DMS 273 (cell line): ENCODE results near the gene HOXD9.

Source experiments
- DNase-seq: peaks from one replicate; lab custom pipeline; 2025; ENCODE audit not compliant: unreplicated experiment; lab: John Stamatoyannopoulos, UW

The HOXD9 gene

GRCh38 chr2:176137252-176137580, 14.7 kb downstream of the HOXD9 start:
- DNase-seq, result no peak

- DNase-seq, result no peak
Observed at GRCh38 chr2:176137906-176138305, 15.4 kb downstream of the HOXD9 start.

GRCh38 chr2:176138526-176138922, 16.0 kb downstream of the HOXD9 start:
- no peak for DNase-seq

- no peak for DNase-seq
Observed at GRCh38 chr2:176138923-176139660, 16.6 kb downstream of the HOXD9 start.

- no peak for DNase-seq
Observed at GRCh38 chr2:176139661-176140512, 17.4 kb downstream of the HOXD9 start.

GRCh38 chr2:176140513-176141317, 18.2 kb downstream of the HOXD9 start:
- DNase-seq, result peak; percentile 95

GRCh38 chr2:176142281-176142680, 19.8 kb downstream of the HOXD9 start:
- DNase-seq, result no peak

- no peak for DNase-seq
Observed at GRCh38 chr2:176145085-176145969, 22.8 kb downstream of the HOXD9 start.

GRCh38 chr2:176146101-176146500, 23.6 kb downstream of the HOXD9 start:
- DNase-seq, result no peak

GRCh38 chr2:176146645-176147044, 24.1 kb downstream of the HOXD9 start:
- no peak for DNase-seq

- no peak for DNase-seq
Observed at GRCh38 chr2:176147210-176147799, 24.8 kb downstream of the HOXD9 start.

GRCh38 chr2:176147800-176148496, 25.4 kb downstream of the HOXD9 start:
- no peak for DNase-seq

- DNase-seq, result no peak
Observed at GRCh38 chr2:176148751-176149421, 26.4 kb downstream of the HOXD9 start.

GRCh38 chr2:176149481-176149938, 27.0 kb downstream of the HOXD9 start:
- no peak for DNase-seq

- no peak for DNase-seq
Observed at GRCh38 chr2:176149939-176150583, 27.5 kb downstream of the HOXD9 start.

- no peak for DNase-seq
Observed at GRCh38 chr2:176150584-176151441, 28.3 kb downstream of the HOXD9 start.

GRCh38 chr2:176151442-176152287, 29.1 kb downstream of the HOXD9 start, which contains the start of gene HOXD4:
TSS of gene HOXD4 (plus strand) at chr2:176151550. CDS start at chr2:176151634, 84 bp downstream.
- DNase-seq, result no peak
